ENCODE data around the gene NEK9. TPM values are rescaled to one million over a fixed set of nuclear protein-coding genes. Genes with fewer than 3 reads are reported as not detected.

NEK9 gene
- total RNA-seq, 4 donors from 2014 or later: 22.2 to 58.3 (median 34.3) TPM

GRCh38 chr14:75091251-75091650, 35.6 kb downstream of the NEK9 start:
- Histone ChIP-seq H3K9me3 (no peaks in the 10 kb centered on the region), H3K4me3 (no peak overlapping the region), H3K27ac (no peak overlapping the region), H3K36me3 (peaks cover 89% of the 10 kb centered on the region), H3K4me1 (no peaks in the 10 kb centered on the region), H3K27me3 (no peaks in the 10 kb centered on the region)
- TF ChIP-seq POLR2AphosphoS5 (IDR thresholded peaks at IDR 0.05) (no peak), CTCF (IDR thresholded peaks at IDR 0.05) (no peak), EP300 (IDR thresholded peaks at IDR 0.05) (no peak), POLR2A (IDR thresholded peaks at IDR 0.05) (no peak)
- no peak for DNase-seq (ENCODE audit: low spot score in 2 of 2)
- WGBS: 87% methylated on average over 8 of the region's 8 CpGs

- no peak for DNase-seq (ENCODE audit: low spot score in 2 of 2)
- peaks cover 90% of the 10 kb centered on the region for H3K36me3 ChIP-seq
- TF ChIP-seq POLR2A (IDR thresholded peaks at IDR 0.05) (no peak), EP300 (IDR thresholded peaks at IDR 0.05) (no peak), CTCF (IDR thresholded peaks at IDR 0.05) (no peak), POLR2AphosphoS5 (IDR thresholded peaks at IDR 0.05) (no peak)
- no peaks in the 10 kb centered on the region for H3K27me3 ChIP-seq
- no peak overlapping the region for H3K27ac ChIP-seq
- WGBS: 89% methylated on average over 3 of the region's 3 CpGs
- no peak overlapping the region for H3K4me3 ChIP-seq
- H3K9me3 ChIP-seq: no peaks in the 10 kb centered on the region
- H3K4me1 ChIP-seq: no peaks in the 10 kb centered on the region
Observed at GRCh38 chr14:75090353-75090752, 36.5 kb downstream of the NEK9 start.

GRCh38 chr14:75088566-75089373, 38.1 kb downstream of the NEK9 start:
- no peak for DNase-seq (ENCODE audit: low spot score in 2 of 2)
- H3K4me1 ChIP-seq: peaks cover 3% of the 10 kb centered on the region
- H3K36me3 ChIP-seq: peaks cover 90% of the 10 kb centered on the region
- no peaks in the 10 kb centered on the region for H3K9me3 ChIP-seq
- H3K27ac ChIP-seq: no peak overlapping the region
- 70% methylated on average over 7 of the region's 7 CpGs for WGBS
- peak; percentile 62 to 66 for TF ChIP-seq CTCF (IDR thresholded peaks at IDR 0.05)
- no peak for TF ChIP-seq POLR2AphosphoS5 (IDR thresholded peaks at IDR 0.05)
- no peaks in the 10 kb centered on the region for H3K27me3 ChIP-seq
- H3K4me3 ChIP-seq: no peak overlapping the region

- DNase-seq (ENCODE audit: low spot score in 2 of 2): no peak
- Histone ChIP-seq H3K4me1 (peaks cover 5% of the 10 kb centered on the region), H3K27ac (no peak overlapping the region), H3K36me3 (peaks cover 90% of the 10 kb centered on the region), H3K27me3 (no peaks in the 10 kb centered on the region), H3K4me3 (no peak overlapping the region), H3K9me3 (no peaks in the 10 kb centered on the region)
- TF ChIP-seq CTCF (IDR thresholded peaks at IDR 0.05) (no peak), POLR2A (IDR thresholded peaks at IDR 0.05) (no peak), POLR2AphosphoS5 (IDR thresholded peaks at IDR 0.05) (no peak), EP300 (IDR thresholded peaks at IDR 0.05) (no peak)
- WGBS: 96% methylated on average over 2 of the region's 2 CpGs
Observed at GRCh38 chr14:75088153-75088552, 38.7 kb downstream of the NEK9 start.

GRCh38 chr14:75084513-75084912, 42.3 kb downstream of the NEK9 start:
- Histone ChIP-seq H3K9me3 (no peaks in the 10 kb centered on the region), H3K4me1 (peaks cover 17% of the 10 kb centered on the region), H3K27me3 (no peaks in the 10 kb centered on the region), H3K36me3 (peaks cover 60% of the 10 kb centered on the region), H3K27ac (no peak overlapping the region), H3K4me3 (no peak overlapping the region)
- 21% methylated on average over 5 of the region's 5 CpGs for WGBS
- no peak for DNase-seq (ENCODE audit: low spot score in 2 of 2)
- TF ChIP-seq POLR2AphosphoS5 (IDR thresholded peaks at IDR 0.05) (no peak), CTCF (IDR thresholded peaks at IDR 0.05) (peak in 1 of 2 donors; percentile 27), EP300 (IDR thresholded peaks at IDR 0.05) (no peak), POLR2A (IDR thresholded peaks at IDR 0.05) (no peak)
